GM18909 (cell line): ENCODE results near the gene WDR62.

Source experiments
- ATAC-seq: cut with Tn5 transposase; IDR thresholded peaks from one replicate; pipeline ENCODE4 v1.9.1; 2021; ENCODE audit warnings: mild to moderate bottlenecking; ENCODE audit not compliant: unreplicated experiment, poor library complexity

WDR62 gene

DNA sequence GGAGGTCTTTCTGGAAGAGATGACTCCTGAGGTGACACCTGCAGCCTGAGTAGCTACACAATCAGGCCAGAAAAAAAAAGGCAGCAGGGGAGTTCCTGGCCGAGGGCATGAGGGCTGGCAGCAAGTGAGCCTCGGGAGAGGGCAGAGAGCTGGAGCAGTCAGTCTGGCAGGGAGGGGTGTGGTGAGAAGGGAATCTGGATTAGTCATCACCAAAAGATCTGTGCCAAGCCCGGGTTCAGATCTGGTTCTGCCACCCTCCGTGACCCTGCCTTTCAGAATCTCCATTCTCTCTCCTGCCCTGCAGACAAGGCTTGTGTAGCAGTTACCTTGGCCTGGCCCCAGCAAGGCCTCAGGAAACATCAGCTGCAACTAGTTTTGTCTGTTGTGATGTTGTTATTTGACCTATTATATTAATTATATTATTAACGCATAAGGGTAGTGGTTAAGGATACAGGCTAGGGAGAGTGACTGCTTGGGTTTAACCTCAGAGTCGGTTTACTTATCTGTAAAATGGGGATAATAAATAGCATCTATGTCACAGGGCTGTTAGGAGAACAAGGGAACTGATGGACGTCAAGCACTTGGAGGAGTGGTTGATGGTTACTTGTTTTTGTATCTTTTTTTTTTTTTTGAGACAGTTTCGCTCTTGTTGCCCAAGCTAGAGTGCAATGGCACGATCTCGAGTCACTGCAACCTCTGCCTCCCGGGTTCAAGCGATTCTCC, 82.4 kb downstream of the WDR62 start:
- ATAC-seq, result no peak

DNA sequence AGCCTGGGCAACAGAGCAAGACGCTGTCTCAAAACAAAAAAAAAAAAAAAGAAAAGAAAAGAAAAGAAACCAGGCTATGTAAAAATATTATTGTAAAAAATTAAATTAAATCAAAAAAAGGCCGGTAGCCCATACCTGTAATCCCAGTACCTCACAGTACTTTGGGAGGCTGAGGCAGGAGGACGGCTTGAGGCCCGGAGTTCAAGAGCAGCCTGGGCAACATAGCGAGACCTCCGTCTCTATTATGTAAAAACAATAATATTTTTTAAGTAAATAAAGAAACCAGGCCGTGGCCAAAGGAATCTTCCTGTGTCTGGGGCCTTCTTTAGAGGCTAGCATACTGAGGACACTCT, 84.4 kb downstream of the WDR62 start:
- ATAC-seq, result no peak

DNA sequence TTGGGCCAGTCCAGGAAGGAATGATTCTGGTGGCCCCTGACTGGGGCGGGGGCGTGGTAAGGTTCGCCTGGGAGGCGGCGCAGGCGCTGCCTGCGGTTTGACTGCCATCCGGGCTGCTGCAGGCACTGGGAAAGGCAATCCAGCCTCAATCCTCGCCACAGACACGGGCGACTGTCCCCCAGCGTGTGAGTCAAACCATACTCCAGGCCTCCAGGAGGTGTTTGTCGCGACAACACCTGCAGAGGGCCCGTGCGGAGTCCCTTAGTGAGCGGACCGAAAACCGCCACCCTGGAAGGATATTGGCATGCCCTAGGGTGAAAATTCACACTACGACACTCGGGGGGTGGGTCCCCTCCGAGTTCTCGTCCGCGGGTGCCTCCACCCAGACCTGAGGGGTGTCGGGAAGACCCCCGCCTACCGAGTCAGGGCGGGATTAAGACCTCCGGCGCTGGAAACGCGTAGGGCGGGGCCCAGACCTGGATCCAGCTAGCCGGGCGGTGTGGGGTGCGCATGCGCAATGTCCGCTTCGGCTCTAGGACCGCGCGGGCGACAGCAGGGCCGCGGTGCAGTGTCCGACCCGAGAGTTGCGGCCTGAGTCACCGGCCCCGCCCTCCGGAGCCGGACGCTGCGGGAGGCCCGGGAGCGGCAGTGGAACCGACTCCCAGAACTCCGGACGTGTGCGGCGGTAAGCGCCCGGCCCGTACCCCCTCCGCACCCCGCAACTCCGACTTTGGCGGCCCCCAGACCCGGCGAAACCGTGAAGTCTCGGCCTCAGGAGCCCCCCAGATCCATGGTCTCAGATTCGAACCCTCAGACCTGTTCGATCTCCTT, 85.0 kb downstream of the WDR62 start, which contains the start of gene CAPNS1:
CAPNS1 (plus strand) TSS at position 594 of the 831 bp plus-strand sequence. CDS start 946 bp downstream, outside the sequence.
- ATAC-seq, result peak; percentile 83

GRCh38 chr19:36140304-36141038, 85.8 kb downstream of the WDR62 start:
- peak; percentile 12 for ATAC-seq

GRCh38 chr19:36141039-36141927, 86.6 kb downstream of the WDR62 start:
- ATAC-seq, result peak; percentile 49

DNA sequence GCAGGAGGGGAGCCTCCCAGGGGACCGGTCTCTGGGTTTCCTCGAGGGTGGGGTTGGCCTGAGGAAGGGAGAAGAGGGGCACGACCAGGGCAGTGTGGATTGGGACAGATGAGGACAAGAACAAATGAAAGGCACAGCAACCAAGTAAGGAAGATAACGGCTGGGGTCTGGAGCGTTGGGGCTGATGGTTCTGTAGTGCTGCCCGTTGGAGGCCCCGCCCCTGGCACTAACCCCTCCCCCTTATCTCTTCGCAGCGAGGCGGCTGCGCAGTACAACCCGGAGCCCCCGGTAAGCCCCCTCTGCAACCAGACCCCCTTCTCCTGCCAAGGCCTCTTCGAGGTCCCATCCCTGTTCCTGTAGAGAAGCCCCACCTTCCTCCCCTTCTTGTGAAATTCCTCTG, 87.3 kb downstream of the WDR62 start:
- no peak for ATAC-seq

GRCh38 chr19:36142496-36142895, 87.8 kb downstream of the WDR62 start:
- no peak for ATAC-seq

GRCh38 chr19:36144624-36145023, 89.9 kb downstream of the WDR62 start:
- ATAC-seq, result no peak

GRCh38 chr19:36149673-36150406, 95.1 kb downstream of the WDR62 start:
- ATAC-seq, result no peak

GRCh38 chr19:36150586-36150985, 95.9 kb downstream of the WDR62 start:
- no peak for ATAC-seq

DNA sequence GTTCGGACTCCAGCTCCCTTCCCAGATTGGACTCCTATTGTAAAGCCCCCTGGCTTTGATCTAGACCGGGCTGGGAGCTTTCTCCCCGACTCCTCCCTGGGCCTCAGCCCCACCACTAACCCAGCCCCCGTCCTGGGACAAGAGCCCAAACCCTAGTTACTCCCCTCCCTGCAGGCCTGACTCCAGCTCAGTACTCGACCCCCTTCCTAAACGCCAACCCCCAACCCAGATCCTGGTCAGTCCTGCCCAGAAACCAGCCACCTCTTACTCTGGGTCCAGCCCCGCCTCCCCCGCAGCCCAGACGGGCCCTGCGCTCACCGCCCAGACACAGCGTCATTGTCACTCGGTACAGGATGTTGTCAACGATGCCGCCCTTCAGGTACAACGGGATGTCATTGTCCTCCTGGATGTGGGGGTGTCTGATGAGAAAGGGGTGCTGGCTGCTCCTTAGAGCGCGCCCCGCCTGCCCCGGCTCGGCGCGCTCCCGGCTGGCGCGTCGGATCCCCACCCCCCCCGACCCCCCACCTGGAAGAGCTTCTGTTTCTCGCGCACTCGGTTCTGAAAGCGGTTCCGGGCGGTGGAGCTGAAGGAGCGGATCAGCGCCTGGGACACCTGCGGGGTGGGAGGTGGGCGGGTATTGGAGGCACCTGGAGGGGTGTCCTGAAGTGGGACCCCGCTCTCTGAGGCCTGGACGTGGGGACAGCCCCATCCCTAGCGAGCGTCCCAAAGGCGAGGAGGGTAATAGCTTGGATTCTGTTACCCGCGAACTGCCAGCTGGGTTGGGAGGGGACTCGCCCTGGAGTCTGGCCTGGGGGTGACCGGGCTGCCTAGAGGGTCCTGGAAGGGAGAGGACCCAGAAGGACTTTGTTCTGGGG, 96.7 kb downstream of the WDR62 start:
- no peak for ATAC-seq

- ATAC-seq, result no peak
These were observed 97.3 kb downstream of the WDR62 start for GRCh38 chr19:36152019-36152351.

GRCh38 chr19:36152352-36153091, 97.8 kb downstream of the WDR62 start, which contains the start of gene COX7A1:
Gene COX7A1 (minus strand): TSS chr19:36152447. CDS start chr19:36152407, 40 bp downstream.
- no peak for ATAC-seq

GRCh38 chr19:36153126-36153525, 98.4 kb downstream of the WDR62 start:
- ATAC-seq, result no peak
